GM19035 (cell line): ENCODE results near the gene MKLN1.
"Not testable (repeated sequence)": the region's sequence is repeated elsewhere in the genome, so short reads cannot be mapped to it uniquely, and the experiment has no call there.

ENCODE experiments used
- ATAC-seq: cut with Tn5 transposase; IDR thresholded peaks from one replicate; pipeline ENCODE4 v1.9.1; 2021; ENCODE audit not compliant: unreplicated experiment

The MKLN1 gene

GRCh38 chr7:131307627-131308026, 20.0 kb upstream of the MKLN1 start:
- ATAC-seq, result no peak

- no peak for ATAC-seq
These were observed 14.8 kb upstream of the MKLN1 start for GRCh38 chr7:131312838-131313237.

GRCh38 chr7:131320603-131321002, 7.1 kb upstream of the MKLN1 start:
- no peak for ATAC-seq

GRCh38 chr7:131321656-131322055, 6.0 kb upstream of the MKLN1 start:
- ATAC-seq, result no peak

- ATAC-seq, result no peak
These were observed 5.6 kb upstream of the MKLN1 start for GRCh38 chr7:131322061-131322460.

- ATAC-seq, result no peak
These were observed 4.8 kb upstream of the MKLN1 start for GRCh38 chr7:131322861-131323260.

- ATAC-seq, result no peak
These were observed 2.4 kb upstream of the MKLN1 start for GRCh38 chr7:131325179-131325840.

GRCh38 chr7:131326576-131326975, 1.1 kb upstream of the MKLN1 start:
- no peak for ATAC-seq

- peak; percentile 5 for ATAC-seq
These were observed 539 bp upstream of the MKLN1 start for GRCh38 chr7:131327049-131327625.

GRCh38 chr7:131328377-131329175, 900 bp downstream of the MKLN1 start:
- no peak for ATAC-seq

- ATAC-seq, result no peak
These were observed 1.5 kb downstream of the MKLN1 start for GRCh38 chr7:131329176-131329570.

GRCh38 chr7:131330299-131330698, 2.6 kb downstream of the MKLN1 start:
- ATAC-seq, result no peak

- ATAC-seq, result no peak
These were observed 4.1 kb downstream of the MKLN1 start for GRCh38 chr7:131331806-131332205.

- ATAC-seq, result not testable (repeated sequence)
These were observed 5.1 kb downstream of the MKLN1 start for GRCh38 chr7:131332729-131333128.

GRCh38 chr7:131335639-131336381, 8.1 kb downstream of the MKLN1 start:
- ATAC-seq, result no peak

GRCh38 chr7:131336956-131337355, 9.3 kb downstream of the MKLN1 start:
- no peak for ATAC-seq

GRCh38 chr7:131338173-131338572, 10.5 kb downstream of the MKLN1 start:
- no peak for ATAC-seq

- no peak for ATAC-seq
These were observed 11.2 kb downstream of the MKLN1 start for GRCh38 chr7:131338691-131339390.

- no peak for ATAC-seq
These were observed 14.0 kb downstream of the MKLN1 start for GRCh38 chr7:131341690-131342089.

- ATAC-seq, result no peak
These were observed 15.3 kb downstream of the MKLN1 start for GRCh38 chr7:131342864-131343442.
